Aorta (tissue), 5 donors: Measurements from ENCODE around the gene PCDHB5. TPM values are rescaled to one million over a fixed set of nuclear protein-coding genes. Genes with fewer than 3 reads are reported as not detected.
"Not testable (repeated sequence)": the region's sequence is repeated elsewhere in the genome, so short reads cannot be mapped to it uniquely, and the experiment has no call there.

Source experiments
- ATAC-seq: fragments of 200-7000 bp; cut with Tn5 transposase; one replicate; pipeline ENCODE4 v1.9.1; 2022; ENCODE audit warnings: moderate library complexity; ENCODE audit not compliant: low FRiP score
- DNase-seq, 2 donors: peaks; one replicate each; pipeline ENCODE4 v3.0.0-alpha.2; 2020
- H3K27ac ChIP-seq, 2 donors: one replicate each; pipeline ENCODE4 v1.5.1; 2013; ENCODE audit warnings: low read length in 2 of 2, mild to moderate bottlenecking in 2 of 2, moderate library complexity in 2 of 2, control low read depth in 1 of 2, inconsistent platforms in 1 of 2, low read depth in 1 of 2
- H3K27me3 ChIP-seq, 2 donors: one replicate each; pipeline ENCODE4 v1.6.1; 2013; ENCODE audit warnings: control low read depth in 1 of 2, low read length in 1 of 2, mild to moderate bottlenecking in 1 of 2, moderate library complexity in 1 of 2; ENCODE audit not compliant: insufficient read depth in 2 of 2, control insufficient read depth in 1 of 2
- H3K36me3 ChIP-seq, 2 donors: one replicate each; pipeline ENCODE4 v1.6.1; 2013; ENCODE audit warnings: control low read depth in 1 of 2, low read length in 1 of 2, mild to moderate bottlenecking in 1 of 2; ENCODE audit not compliant: insufficient read depth in 2 of 2, control insufficient read depth in 1 of 2
- H3K4me1 ChIP-seq, 2 donors: one replicate each; pipeline ENCODE4 v1.6.1; 2013; ENCODE audit warnings: low read length in 2 of 2, control low read depth in 1 of 2, mild to moderate bottlenecking in 1 of 2, moderate library complexity in 1 of 2; ENCODE audit not compliant: insufficient read depth in 2 of 2, control insufficient read depth in 1 of 2
- H3K4me3 ChIP-seq, 2 donors: one replicate each; pipeline ENCODE4 v1.5.1; 2013; ENCODE audit warnings: low read length in 2 of 2, control low read depth in 1 of 2, mild to moderate bottlenecking in 1 of 2
- H3K9me3 ChIP-seq: one replicate; pipeline ENCODE4 v1.6.1; 2013; ENCODE audit warnings: mild to moderate bottlenecking, low read length; ENCODE audit not compliant: control insufficient read depth
- WGBS, 2 donors: extraction: QIAGEN DNeasy Blood & Tissue Kit; methylation state at CpG; one replicate each; pipeline ENCODE4 v1.1.7; 2013; 5-methylcytosine and 5-hydroxymethylcytosine counted together
- intact Hi-C, 2 donors: fragments of 100-400 bp; cut with DNase I; formaldehyde crosslinking; loops; one replicate each; pipeline versions ENCODE4 v1.14.2 to v1.15.0; 2022
- polyA plus RNA-seq, 2 donors: library from polyadenylated mRNA; stranded (reverse); fragments of 200-250 nt; gene quantifications; one replicate each; pipeline ENCODE4 v1.2.3, GENCODE V29; 2013
- total RNA-seq, 2 donors: library from RNA; stranded (reverse); fragmentation: NEBNext Ultra II Directional; extraction: Animal tissue kit (Norgen Biotek cat#: 25700); gene quantifications; one replicate each; pipeline ENCODE4 v1.2.1, GENCODE V29; 2021
- donor health status: healthy with polysubstance abuse.
- donor health status: Bipolar disorder and iron deficiency.
- donor health status: DM: no; HTN: no; CAD: no.
- donor health status: DM: no; HTN: no; CAD: no.
- donor health status: DM: yes; HTN: yes; CAD: no.

PCDHB5 gene
- total and polyA plus RNA-seq, 4 donors, result 0.63 to 4.2 (median 3.5) TPM

DNA sequence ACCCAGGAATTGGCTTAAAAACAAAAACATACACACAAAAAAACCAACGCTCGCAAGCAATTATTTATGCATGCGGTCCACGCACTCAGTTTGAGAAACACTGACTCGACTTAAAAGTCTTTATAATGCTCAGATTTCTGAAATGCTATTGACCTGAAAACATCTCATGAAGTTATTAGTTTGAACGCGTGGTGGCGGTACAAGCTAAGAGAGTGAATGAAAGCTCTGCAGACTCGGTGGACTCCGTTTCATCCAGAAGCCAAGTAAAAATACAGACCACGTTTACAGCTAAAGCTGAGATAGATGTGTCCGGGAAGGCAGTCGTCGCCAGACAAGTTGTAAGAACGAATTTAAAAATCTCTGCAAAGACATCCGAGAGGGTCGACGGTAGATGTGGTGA lies 14.8 kb downstream of the PCDHB5 start, which contains the start of gene PCDHB6:
PCDHB6 (plus strand) TSS at position 246 of the 400 bp plus-strand sequence. CDS start 201 bp downstream, outside the sequence.
- DNase-seq, result no peak
- WGBS, 2 donors, result 6 to 12% methylated on average over 18 of the region's 18 CpGs
- ATAC-seq, result no peak
- Histone ChIP-seq H3K4me3 (peak within 1 kb of the TSS in 1 of 2 donors; percentile 15), H3K4me1 (no peaks in the 10 kb centered on the region), H3K27ac (no peak within 1 kb of the TSS), H3K36me3 (no peaks in the 10 kb centered on the region), H3K9me3 (peaks cover 6% of the 10 kb centered on the region), H3K27me3 (no peaks in the 10 kb centered on the region)
- intact Hi-C loops, result no loop called here

DNA sequence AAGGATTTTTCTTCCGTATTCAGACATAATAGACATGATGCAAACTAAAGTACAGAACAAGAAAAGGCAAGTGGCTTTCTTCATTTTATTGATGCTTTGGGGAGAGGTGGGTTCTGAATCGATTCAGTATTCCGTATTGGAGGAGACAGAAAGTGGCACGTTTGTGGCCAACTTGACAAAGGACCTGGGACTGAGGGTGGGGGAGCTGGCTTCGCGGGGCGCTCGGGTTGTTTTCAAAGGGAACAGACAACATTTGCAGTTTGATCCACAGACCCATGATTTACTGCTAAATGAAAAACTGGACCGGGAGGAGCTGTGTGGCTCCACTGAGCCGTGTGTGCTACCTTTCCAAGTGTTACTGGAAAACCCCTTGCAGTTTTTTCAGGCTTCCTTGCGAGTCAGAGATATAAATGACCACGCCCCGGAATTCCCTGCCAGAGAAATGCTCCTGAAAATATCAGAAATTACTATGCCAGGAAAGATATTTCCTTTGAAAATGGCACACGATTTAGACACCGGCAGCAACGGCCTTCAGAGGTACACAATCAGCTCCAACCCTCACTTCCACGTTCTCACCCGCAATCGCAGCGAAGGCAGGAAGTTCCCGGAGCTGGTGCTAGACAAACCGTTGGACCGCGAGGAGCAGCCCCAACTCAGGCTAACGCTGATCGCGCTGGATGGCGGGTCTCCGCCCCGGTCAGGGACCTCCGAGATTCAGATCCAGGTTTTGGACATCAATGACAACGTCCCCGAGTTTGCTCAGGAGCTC lies 15.4 kb downstream of the PCDHB5 start:
- no peak for ATAC-seq
- H3K27me3 ChIP-seq, result no peaks in the 10 kb centered on the region
- no peaks in the 10 kb centered on the region for H3K4me1 ChIP-seq
- no peak overlapping the region for H3K27ac ChIP-seq
- intact Hi-C loops, result no loop called here
- peak overlapping the region in 1 of 2 donors; percentile 15 for H3K4me3 ChIP-seq
- no peaks in the 10 kb centered on the region for H3K36me3 ChIP-seq
- H3K9me3 ChIP-seq, result peaks cover 8% of the 10 kb centered on the region
- WGBS, 2 donors, result 27 to 38% methylated on average over 33 of the region's 33 CpGs
- DNase-seq, result no peak

DNA sequence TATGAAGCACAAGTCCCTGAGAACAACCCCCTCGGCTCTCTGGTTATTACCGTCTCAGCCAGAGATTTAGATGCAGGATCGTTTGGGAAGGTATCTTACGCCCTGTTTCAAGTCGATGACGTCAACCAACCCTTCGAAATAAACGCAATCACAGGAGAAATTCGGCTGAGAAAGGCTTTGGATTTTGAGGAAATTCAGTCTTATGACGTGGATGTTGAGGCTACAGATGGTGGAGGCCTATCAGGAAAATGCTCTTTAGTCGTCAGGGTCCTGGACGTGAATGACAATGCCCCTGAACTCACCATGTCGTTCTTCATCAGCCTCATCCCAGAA lies 16.0 kb downstream of the PCDHB5 start:
- Histone ChIP-seq H3K27me3 (no peaks in the 10 kb centered on the region), H3K27ac (no peak overlapping the region), H3K4me1 (no peaks in the 10 kb centered on the region), H3K4me3 (no peak overlapping the region), H3K9me3 (peaks cover 9% of the 10 kb centered on the region), H3K36me3 (no peaks in the 10 kb centered on the region)
- WGBS, 2 donors, result 25 to 35% methylated on average over 13 of the region's 13 CpGs
- intact Hi-C loops, result no loop called here
- DNase-seq (no peak), ATAC-seq (no peak)

DNA sequence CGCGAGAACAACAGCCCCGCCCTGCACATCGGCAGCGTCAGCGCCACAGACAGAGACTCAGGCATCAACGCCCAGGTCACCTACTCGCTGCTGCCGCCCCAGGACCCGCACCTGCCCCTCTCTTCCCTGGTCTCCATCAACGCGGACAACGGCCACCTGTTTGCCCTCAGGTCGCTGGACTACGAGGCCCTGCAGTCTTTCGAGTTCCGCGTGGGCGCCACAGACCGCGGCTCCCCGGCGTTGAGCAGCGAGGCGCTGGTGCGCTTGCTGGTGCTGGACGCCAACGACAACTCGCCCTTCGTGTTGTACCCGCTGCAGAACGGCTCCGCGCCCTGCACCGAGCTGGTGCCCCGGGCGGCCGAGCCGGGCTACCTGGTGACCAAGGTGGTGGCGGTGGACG lies 16.6 kb downstream of the PCDHB5 start:
- H3K36me3 ChIP-seq, DNase-seq, H3K27me3 ChIP-seq, H3K27ac ChIP-seq, H3K4me1 ChIP-seq, H3K4me3 ChIP-seq, intact Hi-C loops, ATAC-seq: not testable (repeated sequence)
- WGBS, 2 donors, result 27 to 34% methylated on average over 22 to 40 of the region's 41 CpGs
- peaks cover 11% of the 10 kb centered on the region for H3K9me3 ChIP-seq

DNA sequence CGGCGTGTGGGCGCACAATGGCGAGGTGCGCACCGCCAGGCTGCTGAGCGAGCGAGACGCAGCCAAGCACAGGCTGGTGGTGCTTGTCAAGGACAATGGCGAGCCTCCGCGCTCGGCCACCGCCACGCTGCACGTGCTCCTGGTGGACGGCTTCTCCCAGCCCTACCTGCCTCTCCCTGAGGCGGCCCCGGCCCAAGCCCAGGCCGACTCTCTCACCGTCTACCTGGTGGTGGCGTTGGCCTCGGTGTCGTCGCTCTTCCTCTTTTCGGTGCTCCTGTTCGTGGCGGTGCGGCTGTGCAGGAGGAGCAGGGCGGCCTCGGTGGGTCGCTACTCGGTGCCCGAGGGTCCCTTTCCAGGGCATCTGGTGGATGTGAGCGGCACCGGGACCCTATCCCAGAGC lies 17.1 kb downstream of the PCDHB5 start:
- ATAC-seq, H3K36me3 ChIP-seq, H3K4me1 ChIP-seq, intact Hi-C loops, H3K27ac ChIP-seq, DNase-seq, H3K27me3 ChIP-seq, H3K4me3 ChIP-seq: not testable (repeated sequence)
- 18 to 24% methylated on average over 31 to 36 of the region's 36 CpGs for WGBS, 2 donors
- H3K9me3 ChIP-seq, result peaks cover 13% of the 10 kb centered on the region

DNA sequence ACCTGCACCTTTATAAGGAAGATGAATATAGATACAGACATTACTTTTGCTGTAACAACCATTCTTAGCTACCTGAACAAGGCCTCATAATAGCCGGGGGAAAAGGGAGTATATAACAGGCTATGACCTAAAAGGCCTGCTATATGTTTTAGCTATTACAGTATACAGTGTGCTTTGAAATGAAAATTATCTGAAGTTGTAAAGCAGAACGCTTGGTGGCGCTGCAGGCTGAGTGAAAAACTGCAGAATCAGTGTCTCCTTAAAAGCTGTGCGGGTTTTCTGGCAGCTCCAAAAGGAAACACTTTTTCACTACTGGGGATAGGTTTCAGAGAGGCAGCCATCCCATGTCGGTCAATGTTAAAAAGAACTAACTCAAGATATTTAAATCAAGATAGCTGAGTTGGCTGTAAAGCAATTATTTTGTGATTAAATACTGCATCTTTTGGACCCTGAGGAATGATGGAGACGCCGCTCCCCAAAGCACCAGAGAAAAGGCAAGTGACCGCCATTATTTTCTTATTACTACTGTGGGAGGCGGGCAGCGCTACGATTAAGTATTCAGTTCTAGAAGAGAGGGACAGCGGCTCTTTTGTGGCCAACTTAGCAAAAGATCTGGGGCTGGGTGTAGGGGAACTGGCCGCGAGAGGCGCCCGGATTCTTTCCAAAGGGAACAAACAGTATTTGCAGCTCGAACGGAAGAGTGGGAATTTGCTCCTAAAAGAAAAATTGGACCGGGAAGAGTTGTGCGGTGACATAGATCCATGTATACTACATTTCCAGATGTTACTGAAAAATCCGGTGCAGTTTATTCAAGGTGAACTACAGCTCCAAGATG lies 20.8 kb downstream of the PCDHB5 start:
- WGBS, 2 donors, result 19 to 31% methylated on average over 21 of the region's 21 CpGs
- ATAC-seq (no peak), DNase-seq (no peak)
- Histone ChIP-seq H3K9me3 (peaks cover 19% of the 10 kb centered on the region), H3K27me3 (no peaks in the 10 kb centered on the region), H3K4me3 (peak overlapping the region in 1 of 2 donors; percentile 14), H3K4me1 (no peaks in the 10 kb centered on the region), H3K27ac (no peak overlapping the region), H3K36me3 (no peaks in the 10 kb centered on the region)
- intact Hi-C loops, result no loop called here

DNA sequence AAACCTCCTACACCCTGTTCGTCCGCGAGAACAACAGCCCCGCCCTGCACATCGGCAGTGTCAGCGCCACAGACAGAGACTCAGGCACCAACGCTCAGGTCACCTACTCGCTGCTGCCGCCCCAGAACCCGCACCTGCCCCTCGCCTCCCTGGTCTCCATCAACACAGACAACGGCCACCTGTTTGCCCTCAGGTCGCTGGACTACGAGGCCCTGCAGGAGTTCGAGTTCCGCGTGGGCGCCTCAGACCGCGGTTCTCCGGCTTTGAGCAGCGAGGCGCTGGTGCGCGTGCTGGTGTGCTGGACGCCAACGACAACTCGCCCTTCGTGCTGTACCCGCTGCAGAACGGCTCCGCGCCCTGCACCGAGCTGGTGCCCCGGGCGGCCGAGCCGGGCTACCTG lies 22.4 kb downstream of the PCDHB5 start:
- ATAC-seq, H3K4me3 ChIP-seq, H3K36me3 ChIP-seq, intact Hi-C loops, H3K27me3 ChIP-seq, DNase-seq, H3K27ac ChIP-seq, H3K4me1 ChIP-seq: not testable (repeated sequence)
- H3K9me3 ChIP-seq, result peaks cover 15% of the 10 kb centered on the region
- WGBS, 2 donors, result 21 to 32% methylated on average over 36 to 38 of the region's 38 CpGs

DNA sequence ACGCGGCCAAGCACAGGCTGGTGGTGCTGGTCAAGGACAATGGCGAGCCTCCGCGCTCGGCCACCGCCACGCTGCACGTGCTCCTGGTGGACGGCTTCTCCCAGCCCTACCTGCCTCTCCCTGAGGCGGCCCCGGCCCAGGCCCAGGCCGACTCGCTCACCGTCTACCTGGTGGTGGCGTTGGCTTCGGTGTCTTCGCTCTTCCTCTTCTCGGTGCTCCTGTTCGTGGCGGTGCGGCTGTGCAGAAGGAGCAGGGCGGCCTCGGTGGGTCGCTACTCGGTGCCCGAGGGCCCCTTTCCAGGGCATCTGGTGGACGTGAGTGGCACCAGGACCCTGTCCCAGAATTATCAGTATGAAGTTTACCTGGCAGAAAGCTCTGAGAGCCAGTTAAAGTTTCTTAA lies 22.9 kb downstream of the PCDHB5 start:
- H3K4me1 ChIP-seq, DNase-seq, H3K27ac ChIP-seq, H3K36me3 ChIP-seq, intact Hi-C loops, ATAC-seq, H3K4me3 ChIP-seq, H3K27me3 ChIP-seq: not testable (repeated sequence)
- H3K9me3 ChIP-seq, result peaks cover 15% of the 10 kb centered on the region
- WGBS, 2 donors, result 28 to 29% methylated on average over 14 to 22 of the region's 28 CpGs
